ENCODE data around the gene SPARC.

Gene SPARC

GRCh38 chr5:151678713-151679112 lies 8.0 kb downstream of the SPARC start:
- no peak for DNase-seq (ENCODE audit: low spot score)

GRCh38 chr5:151677776-151678545 lies 8.8 kb downstream of the SPARC start:
- DNase-seq (ENCODE audit: low spot score), result no peak

- no peak for DNase-seq (ENCODE audit: low spot score)
Observed at GRCh38 chr5:151676719-151677118, 10.0 kb downstream of the SPARC start.

GRCh38 chr5:151676314-151676712 lies 10.4 kb downstream of the SPARC start:
- no peak for DNase-seq (ENCODE audit: low spot score)

GRCh38 chr5:151675611-151676313 lies 11.0 kb downstream of the SPARC start:
- no peak for DNase-seq (ENCODE audit: low spot score)

GRCh38 chr5:151674626-151675610 lies 11.8 kb downstream of the SPARC start:
- no peak for DNase-seq (ENCODE audit: low spot score)

GRCh38 chr5:151673421-151673820 lies 13.3 kb downstream of the SPARC start:
- DNase-seq (ENCODE audit: low spot score), result no peak

GRCh38 chr5:151672516-151672915 lies 14.2 kb downstream of the SPARC start:
- no peak for DNase-seq (ENCODE audit: low spot score)

GRCh38 chr5:151671950-151672349 lies 14.8 kb downstream of the SPARC start:
- no peak for DNase-seq (ENCODE audit: low spot score)

- DNase-seq (ENCODE audit: low spot score), result no peak
Observed at GRCh38 chr5:151670953-151671636, 15.6 kb downstream of the SPARC start.

- no peak for DNase-seq (ENCODE audit: low spot score)
Observed at GRCh38 chr5:151670083-151670686, 16.5 kb downstream of the SPARC start.

GRCh38 chr5:151667083-151667482 lies 19.6 kb downstream of the SPARC start:
- DNase-seq (ENCODE audit: low spot score), result no peak

GRCh38 chr5:151665613-151666012 lies 21.1 kb downstream of the SPARC start:
- DNase-seq (ENCODE audit: low spot score), result no peak

- no peak for DNase-seq (ENCODE audit: low spot score)
Observed at GRCh38 chr5:151664694-151665585, 21.8 kb downstream of the SPARC start.

- DNase-seq (ENCODE audit: low spot score), result peak; percentile 40
Observed at GRCh38 chr5:151663617-151664293, 23.0 kb downstream of the SPARC start.

GRCh38 chr5:151662805-151663204 lies 23.9 kb downstream of the SPARC start:
- DNase-seq (ENCODE audit: low spot score), result peak; percentile 21

GRCh38 chr5:151661968-151662732 lies 24.6 kb downstream of the SPARC start:
- no peak for DNase-seq (ENCODE audit: low spot score)

GRCh38 chr5:151660616-151661495 lies 25.9 kb downstream of the SPARC start:
- DNase-seq (ENCODE audit: low spot score), result no peak

Measured in germinal center (tissue), 1 donor.